ENCODE measurements around the gene PYGB. TPM values are rescaled to one million over a fixed set of nuclear protein-coding genes. Genes with fewer than 3 reads are reported as not detected.
"Not testable (repeated sequence)": the region's sequence is repeated elsewhere in the genome, so short reads cannot be mapped to it uniquely, and the experiment has no call there.

The PYGB gene
- polyA plus RNA-seq, 3 donors, result 48.4 to 59.9 (median 51.8) TPM

- not testable (repeated sequence) for DNase-seq
Observed at GRCh38 chr20:25260770-25261437, 13.0 kb downstream of the PYGB start.

- no peak for DNase-seq
Observed at GRCh38 chr20:25269057-25269832, 21.4 kb downstream of the PYGB start.

GRCh38 chr20:25269833-25270170, 21.9 kb downstream of the PYGB start:
- DNase-seq, result no peak

GRCh38 chr20:25270829-25271251, 23.0 kb downstream of the PYGB start:
- no peak for DNase-seq

- no peak for DNase-seq
Observed at GRCh38 chr20:25271486-25272222, 23.8 kb downstream of the PYGB start.

- no peak for DNase-seq
Observed at GRCh38 chr20:25272223-25273000, 24.5 kb downstream of the PYGB start.

- no peak for DNase-seq
Observed at GRCh38 chr20:25273046-25273445, 25.2 kb downstream of the PYGB start.

GRCh38 chr20:25273541-25274358, 25.9 kb downstream of the PYGB start:
- no peak for DNase-seq

GRCh38 chr20:25274481-25274880, 26.6 kb downstream of the PYGB start:
- no peak for DNase-seq

GRCh38 chr20:25274891-25275812, 27.3 kb downstream of the PYGB start:
- DNase-seq, result no peak

GRCh38 chr20:25275813-25276532, 28.1 kb downstream of the PYGB start:
- no peak for DNase-seq

- DNase-seq, result no peak
Observed at GRCh38 chr20:25276533-25277050, 28.7 kb downstream of the PYGB start.

GRCh38 chr20:25277051-25277801, 29.3 kb downstream of the PYGB start:
- no peak for DNase-seq

GRCh38 chr20:25277941-25278521, 30.1 kb downstream of the PYGB start:
- DNase-seq, result no peak

- no peak for DNase-seq
Observed at GRCh38 chr20:25278636-25279361, 30.9 kb downstream of the PYGB start.

GRCh38 chr20:25279403-25279802, 31.5 kb downstream of the PYGB start:
- DNase-seq, result no peak

GRCh38 chr20:25280051-25280573, 32.2 kb downstream of the PYGB start:
- DNase-seq, result peak; percentile 31

Measured in renal pelvis (tissue), 4 donors.